HepG2 (cell line): ENCODE measurements around the gene FOXE3. TPM values are rescaled to one million over a fixed set of nuclear protein-coding genes. Genes with fewer than 3 reads are reported as not detected.

Source experiments
- HNRNPUL1 ChIP-seq: fragments of 200-400 bp; formaldehyde crosslinking; IDR thresholded peaks from 2 replicates; pipeline ENCODE4 v1.6.1; 2017; ENCODE audit warnings: low read depth, mild to moderate bottlenecking, low read length, moderate library complexity
- MIXL1 ChIP-seq: IDR thresholded peaks from 2 replicates; pipeline ENCODE4 v1.6.1; 2016
- NR2F6 ChIP-seq, 2 experiments: IDR thresholded peaks; 2 replicates each; pipeline ENCODE4 v1.6.1; 2016; ENCODE audit warnings: antibody characterized with exemption in 1 of 2, mild to moderate bottlenecking in 1 of 2
- PAXIP1 ChIP-seq: sonication (generic); formaldehyde crosslinking; conservative IDR thresholded peaks from 2 replicates; pipeline ENCODE4 v1.4.0; 2020; ENCODE audit warnings: mild to moderate bottlenecking, missing genetic modification reagents, moderate library complexity
- PITX1 ChIP-seq: sonication (generic); formaldehyde crosslinking; IDR thresholded peaks from 2 replicates; pipeline ENCODE4 v1.5.1; 2020; ENCODE audit warnings: mild to moderate bottlenecking, missing genetic modification reagents
- RARG ChIP-seq: sonication (generic); formaldehyde crosslinking; IDR thresholded peaks from 2 replicates; pipeline ENCODE4 v1.4.0; 2020; ENCODE audit warnings: low read depth, mild to moderate bottlenecking, missing genetic modification reagents
- RCOR2 ChIP-seq: IDR thresholded peaks from 2 replicates; pipeline ENCODE4 v1.6.1; 2016; ENCODE audit warnings: missing biosample characterization, missing genetic modification reagents
- RXRB ChIP-seq: IDR thresholded peaks from 2 replicates; pipeline ENCODE4 v1.6.1; 2016; ENCODE audit warnings: borderline replicate concordance, missing genetic modification reagents, missing compliant biosample characterization
- SAP130 ChIP-seq: IDR thresholded peaks from 2 replicates; pipeline ENCODE4 v1.6.1; 2016; ENCODE audit warnings: low read depth
- SOX13 ChIP-seq, 3 experiments: fragments of 450-650 bp in 1 of 3; sonication (generic) in 1 of 3; formaldehyde crosslinking in 1 of 3; IDR thresholded peaks in 2 of 3; conservative IDR thresholded peaks in 1 of 3; 2 replicates each; pipeline versions ENCODE4 v1.5.0 to v1.6.1; 2016 to 2020; ENCODE audit warnings: antibody characterized with exemption in 1 of 3, mild to moderate bottlenecking in 1 of 3, missing compliant biosample characterization in 1 of 3, missing genetic modification reagents in 1 of 3, moderate library complexity in 1 of 3
- SOX5 ChIP-seq: IDR thresholded peaks from 2 replicates; pipeline ENCODE4 v1.6.1; 2016; ENCODE audit warnings: borderline replicate concordance
- ZBTB39 ChIP-seq: sonication (generic); formaldehyde crosslinking; IDR thresholded peaks from 2 replicates; pipeline ENCODE4 v1.5.0; 2020; ENCODE audit warnings: missing genetic modification reagents
- ZMAT3 ChIP-seq: sonication (generic); formaldehyde crosslinking; conservative IDR thresholded peaks from 2 replicates; pipeline ENCODE4 v1.7.0; 2021; ENCODE audit warnings: missing genetic modification reagents
- ZMYM4 ChIP-seq: sonication (generic); formaldehyde crosslinking; IDR thresholded peaks from 2 replicates; pipeline ENCODE4 v1.8.1; 2023; ENCODE audit warnings: mild to moderate bottlenecking, missing genetic modification reagents
- ZNF343 ChIP-seq: sonication (generic); formaldehyde crosslinking; IDR thresholded peaks from 2 replicates; pipeline ENCODE4 v1.4.0; 2020; ENCODE audit warnings: mild to moderate bottlenecking, missing genetic modification reagents
- polyA plus RNA-seq, 8 experiments: library from polyadenylated mRNA; depleted of rRNA in 3 of 8; stranded (reverse) in 7 of 8; unstranded in 1 of 8; fragments of >200 nt; fragmentation: Illumina TruSeq in 4 of 8; extraction: Trizol in 4 of 8; gene quantifications; 2 replicates each; pipeline versions ENCODE4 v1.2.1 to v1.2.3, GENCODE V29; 2011 to 2016; ENCODE audit warnings: low read depth in 4 of 8, missing spikeins in 1 of 8, mixed read lengths in 1 of 8; ENCODE audit not compliant: insufficient read depth in 1 of 8
- total RNA-seq, 5 experiments: library from RNA; depleted of rRNA; stranded (reverse); fragments of >200 nt; fragmentation: Illumina TruSeq; extraction: Trizol; gene quantifications; 2 replicates each; pipeline ENCODE4 v1.2.3, GENCODE V29; 2016; ENCODE audit warnings: low read depth in 1 of 5
- TF ChIP-seq, protein P1 (sequence below): sonication (generic); formaldehyde crosslinking; IDR thresholded peaks from 2 replicates; pipeline ENCODE4 v1.5.0; 2020; ENCODE audit warnings: missing genetic modification reagents
- TF ChIP-seq, protein P2 (sequence below): IDR thresholded peaks from 2 replicates; pipeline ENCODE4 v1.6.1; 2016; ENCODE audit warnings: low read depth

The FOXE3 gene
- total and polyA plus RNA-seq, 2 of the 13 experiments (the other 11 are each of a cell fraction or from before 2014, with no cell fraction given): not detected

GRCh38 chr1:47380699-47381098 is 35.4 kb upstream of the FOXE3 start (continued):
- 0 out of 2 replicates have a peak, but pooled peaks have one; percentile 24 for TF ChIP-seq ZMYM4 (CRISPR knock-in tag)
- TF ChIP-seq SOX5 (CRISPR knock-in tag): peak; percentile 64; the same call in 1 of the 2 replicates
- TF ChIP-seq, protein P1, sequence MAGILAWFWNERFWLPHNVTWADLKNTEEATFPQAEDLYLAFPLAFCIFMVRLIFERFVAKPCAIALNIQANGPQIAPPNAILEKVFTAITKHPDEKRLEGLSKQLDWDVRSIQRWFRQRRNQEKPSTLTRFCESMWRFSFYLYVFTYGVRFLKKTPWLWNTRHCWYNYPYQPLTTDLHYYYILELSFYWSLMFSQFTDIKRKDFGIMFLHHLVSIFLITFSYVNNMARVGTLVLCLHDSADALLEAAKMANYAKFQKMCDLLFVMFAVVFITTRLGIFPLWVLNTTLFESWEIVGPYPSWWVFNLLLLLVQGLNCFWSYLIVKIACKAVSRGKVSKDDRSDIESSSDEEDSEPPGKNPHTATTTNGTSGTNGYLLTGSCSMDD (CRISPR knock-in tag): no peak
- TF ChIP-seq RCOR2: no peak
- 0 out of 2 replicates have a peak, but pooled peaks have one; percentile 21 for TF ChIP-seq PITX1 (CRISPR knock-in tag)
- TF ChIP-seq ZBTB39 (CRISPR knock-in tag): peak; percentile 68; the same call in 1 of the 2 replicates
- no peak for TF ChIP-seq NR2F6 (IDR thresholded peaks at IDR 0.05)
- 0 out of 2 replicates have a peak, but pooled peaks have one; percentile 47 for TF ChIP-seq NR2F6 (CRISPR knock-in tag; IDR thresholded peaks at IDR 0.05)
- TF ChIP-seq ZNF343 (CRISPR knock-in tag): no peak
- peak; percentile 22; the same call in 1 of the 2 replicates for TF ChIP-seq SAP130 (CRISPR knock-in tag)
- TF ChIP-seq, protein P2, sequence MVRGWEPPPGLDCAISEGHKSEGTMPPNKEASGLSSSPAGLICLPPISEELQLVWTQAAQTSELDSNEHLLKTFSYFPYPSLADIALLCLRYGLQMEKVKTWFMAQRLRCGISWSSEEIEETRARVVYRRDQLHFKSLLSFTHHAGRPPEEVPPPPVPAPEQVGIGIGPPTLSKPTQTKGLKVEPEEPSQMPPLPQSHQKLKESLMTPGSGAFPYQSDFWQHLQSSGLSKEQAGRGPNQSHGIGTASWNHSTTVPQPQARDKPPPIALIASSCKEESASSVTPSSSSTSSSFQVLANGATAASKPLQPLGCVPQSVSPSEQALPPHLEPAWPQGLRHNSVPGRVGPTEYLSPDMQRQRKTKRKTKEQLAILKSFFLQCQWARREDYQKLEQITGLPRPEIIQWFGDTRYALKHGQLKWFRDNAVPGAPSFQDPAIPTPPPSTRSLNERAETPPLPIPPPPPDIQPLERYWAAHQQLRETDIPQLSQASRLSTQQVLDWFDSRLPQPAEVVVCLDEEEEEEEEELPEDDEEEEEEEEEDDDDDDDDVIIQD: 0 out of 2 replicates have a peak, but pooled peaks have one; percentile 26
- no peak for TF ChIP-seq ZMAT3 (CRISPR knock-in tag)
- TF ChIP-seq HNRNPUL1: no peak
- TF ChIP-seq RARG (CRISPR knock-in tag): no peak
- no peak for TF ChIP-seq RXRB (CRISPR knock-in tag)
- peak; percentile 56; the same call in 1 of the 2 replicates for TF ChIP-seq MIXL1 (CRISPR knock-in tag)
- peak; percentile 52; the same call in 1 of the 2 replicates for TF ChIP-seq PAXIP1 (CRISPR knock-in tag)
- TF ChIP-seq SOX13 (IDR thresholded peaks at IDR 0.05): no peak
- TF ChIP-seq SOX13 (CRISPR knock-in tag; conservative IDR thresholded peaks at IDR 0.05 in 1 of 2, IDR thresholded peaks at IDR 0.05 in 1 of 2): peak in 1 of 2 experiments; percentile 84; a peak in 2 of 4 replicates
